Stimulated activated CD8-positive, alpha-beta memory T cell treated with anti-CD3 and anti-CD28 coated beads, Interleukin-12 subunit alpha, Interleukin-12 subunit beta, amount 100 ng/mL, for 24 hours (primary cell): ENCODE measurements around the gene SLCO4A1.
A peak's percentile ranks its signal among the peaks of the same experiment; 100 is the strongest.

Source experiments
- DNase-seq: peaks from one replicate; pipeline ENCODE4 v3.0.0-alpha.2; 2020; ENCODE audit errors: extremely low read depth

The SLCO4A1 gene

GRCh38 chr20:62607366-62608217 is 34.7 kb upstream of the SLCO4A1 start:
- DNase-seq: no peak

- DNase-seq: no peak
Observed at GRCh38 chr20:62608218-62608565, 34.1 kb upstream of the SLCO4A1 start.

GRCh38 chr20:62609279-62609720 is 33.0 kb upstream of the SLCO4A1 start:
- no peak for DNase-seq

- no peak for DNase-seq
Observed at GRCh38 chr20:62609811-62610757, 32.2 kb upstream of the SLCO4A1 start.

GRCh38 chr20:62611012-62611411 is 31.3 kb upstream of the SLCO4A1 start:
- DNase-seq: no peak

- DNase-seq: no peak
Observed at GRCh38 chr20:62611819-62612218, 30.5 kb upstream of the SLCO4A1 start.

- DNase-seq: no peak
Observed at GRCh38 chr20:62614085-62614960, 28.0 kb upstream of the SLCO4A1 start.

- no peak for DNase-seq
Observed at GRCh38 chr20:62614961-62615680, 27.2 kb upstream of the SLCO4A1 start.

- no peak for DNase-seq
Observed at GRCh38 chr20:62615750-62616251, 26.5 kb upstream of the SLCO4A1 start.

- peak; percentile 35 for DNase-seq
Observed at GRCh38 chr20:62616728-62617621, 25.3 kb upstream of the SLCO4A1 start.

GRCh38 chr20:62617711-62618483 is 24.4 kb upstream of the SLCO4A1 start:
- no peak for DNase-seq

- DNase-seq: no peak
Observed at GRCh38 chr20:62618611-62619529, 23.4 kb upstream of the SLCO4A1 start.

- no peak for DNase-seq
Observed at GRCh38 chr20:62620625-62621024, 21.7 kb upstream of the SLCO4A1 start.

GRCh38 chr20:62621251-62622110 is 20.8 kb upstream of the SLCO4A1 start:
- no peak for DNase-seq

GRCh38 chr20:62622178-62622876 is 20.0 kb upstream of the SLCO4A1 start:
- no peak for DNase-seq

- no peak for DNase-seq
Observed at GRCh38 chr20:62622877-62623487, 19.3 kb upstream of the SLCO4A1 start.
